GM18499 (cell line): ENCODE measurements around the gene STAT1.

Experiments
- ATAC-seq: cut with Tn5 transposase; IDR thresholded peaks from one replicate; pipeline ENCODE4 v1.9.1; 2021; ENCODE audit warnings: moderate number of reproducible peaks; ENCODE audit not compliant: insufficient read depth, unreplicated experiment

Gene STAT1

GRCh38 chr2:191013932-191014652, at the start of gene STAT1:
TSS of gene STAT1 (minus strand) at chr2:191014171. CDS start at chr2:191010003, 4,168 bp downstream.
- peak; percentile 50 for ATAC-seq

GRCh38 chr2:191063584-191063983, 49.6 kb upstream of the STAT1 start:
- ATAC-seq: no peak

GRCh38 chr2:191061381-191061980, 47.5 kb upstream of the STAT1 start:
- no peak for ATAC-seq

- ATAC-seq: no peak
These were observed 45.3 kb upstream of the STAT1 start for GRCh38 chr2:191059308-191059707.

- no peak for ATAC-seq
These were observed 42.3 kb upstream of the STAT1 start for GRCh38 chr2:191056228-191056627.

- ATAC-seq: no peak
These were observed 39.3 kb upstream of the STAT1 start for GRCh38 chr2:191053256-191053655.

GRCh38 chr2:191051825-191052778, 38.1 kb upstream of the STAT1 start:
- no peak for ATAC-seq

GRCh38 chr2:191051177-191051576, 37.2 kb upstream of the STAT1 start:
- no peak for ATAC-seq

GRCh38 chr2:191050640-191050987, 36.6 kb upstream of the STAT1 start:
- no peak for ATAC-seq

- peak; percentile 88 for ATAC-seq
These were observed 36.0 kb upstream of the STAT1 start for GRCh38 chr2:191049728-191050639.

- ATAC-seq: no peak
These were observed 34.1 kb upstream of the STAT1 start for GRCh38 chr2:191048073-191048472.

GRCh38 chr2:191045141-191045540, 31.2 kb upstream of the STAT1 start:
- no peak for ATAC-seq

- ATAC-seq: no peak
These were observed 29.5 kb upstream of the STAT1 start for GRCh38 chr2:191043438-191043837.

- no peak for ATAC-seq
These were observed 27.6 kb upstream of the STAT1 start for GRCh38 chr2:191041418-191042161.

GRCh38 chr2:191039616-191040015, 25.6 kb upstream of the STAT1 start:
- no peak for ATAC-seq

GRCh38 chr2:191038741-191039140, 24.8 kb upstream of the STAT1 start:
- ATAC-seq: no peak

- ATAC-seq: no peak
These were observed 24.3 kb upstream of the STAT1 start for GRCh38 chr2:191038241-191038725.

- no peak for ATAC-seq
These were observed 23.4 kb upstream of the STAT1 start for GRCh38 chr2:191037351-191037750.

GRCh38 chr2:191036363-191036762, 22.4 kb upstream of the STAT1 start:
- ATAC-seq: no peak
